ENCODE measurements around the gene MTUS2. TPM values are rescaled to one million over a fixed set of nuclear protein-coding genes. Genes with fewer than 3 reads are reported as not detected.
A peak's percentile ranks its signal among the peaks of the same experiment; 100 is the strongest.

Gene MTUS2
- total RNA-seq, 1 experiment from 2014 or later = 0.25 TPM

- DNase-seq (ENCODE audit: low spot score) = no peak
Observed at GRCh38 chr13:29397265-29397664, 577.1 kb downstream of the MTUS2 start.

GRCh38 chr13:29402166-29402636 lies 582.1 kb downstream of the MTUS2 start:
- DNase-seq (ENCODE audit: low spot score) = no peak

GRCh38 chr13:29405401-29405800 lies 585.3 kb downstream of the MTUS2 start:
- no peak for DNase-seq (ENCODE audit: low spot score)

DNA sequence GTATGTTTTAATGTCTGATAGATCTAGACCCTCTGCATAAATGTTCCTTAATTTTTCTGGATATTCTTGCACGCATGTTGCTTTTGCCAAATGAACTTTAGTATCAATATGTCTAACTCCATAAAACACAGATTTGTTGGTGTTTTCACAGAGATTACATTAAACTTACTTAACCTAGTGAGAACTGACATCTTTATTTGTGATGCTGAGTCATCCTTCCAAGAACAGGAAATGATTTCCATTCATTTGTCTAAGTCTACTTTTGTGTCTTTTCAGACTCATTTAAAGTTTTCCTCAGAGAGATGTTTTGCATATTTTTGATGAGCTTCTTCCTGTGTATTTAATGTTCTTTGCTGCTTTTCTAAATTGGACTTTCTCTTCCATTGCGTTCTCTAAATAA lies 591.3 kb downstream of the MTUS2 start:
- DNase-seq (ENCODE audit: low spot score) = no peak

GRCh38 chr13:29418026-29418425 lies 597.9 kb downstream of the MTUS2 start:
- DNase-seq (ENCODE audit: low spot score) = no peak

GRCh38 chr13:29421118-29421517 lies 601.0 kb downstream of the MTUS2 start:
- no peak for DNase-seq (ENCODE audit: low spot score)

DNA sequence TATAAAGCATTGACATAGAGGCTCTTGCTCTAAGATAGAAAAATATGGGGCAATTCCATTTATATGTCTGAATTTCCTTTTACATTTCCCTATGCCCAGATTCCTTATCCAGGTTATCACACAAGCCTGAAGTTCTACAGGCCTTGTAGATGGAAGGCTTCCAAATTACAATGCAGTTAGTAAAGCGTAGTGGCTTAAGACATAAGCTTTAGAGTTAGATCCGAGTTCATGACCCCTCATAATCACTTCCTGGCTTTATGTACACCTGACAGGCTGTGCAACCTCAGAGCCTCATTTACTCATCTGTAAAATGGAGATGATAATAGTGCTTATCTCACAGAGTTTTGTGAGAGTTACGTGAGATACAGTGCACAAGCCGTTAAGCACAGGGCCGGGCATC lies 601.9 kb downstream of the MTUS2 start:
- DNase-seq (ENCODE audit: low spot score) = no peak

- no peak for DNase-seq (ENCODE audit: low spot score)
Observed at GRCh38 chr13:29423050-29423449, 602.9 kb downstream of the MTUS2 start.

DNA sequence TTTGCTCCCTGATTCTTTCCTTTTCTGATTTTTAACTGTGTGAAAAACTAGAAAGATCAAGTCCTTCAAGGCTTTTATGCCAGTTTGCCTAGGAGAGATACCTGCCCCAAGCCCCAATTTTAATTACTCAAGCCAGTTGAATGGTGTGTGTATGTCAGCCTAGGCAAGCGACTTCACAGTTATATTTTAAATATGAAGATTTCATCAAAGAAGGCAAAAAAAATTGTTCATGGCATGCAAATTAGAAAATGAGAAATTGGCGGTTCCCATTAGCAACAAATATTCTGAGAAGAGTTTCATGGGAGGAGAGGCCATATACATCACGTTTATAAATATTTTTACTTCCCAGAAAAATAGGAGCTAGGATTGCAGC lies 607.8 kb downstream of the MTUS2 start:
- no peak for DNase-seq (ENCODE audit: low spot score)

- DNase-seq (ENCODE audit: low spot score) = no peak
Observed at GRCh38 chr13:29428310-29429181, 608.4 kb downstream of the MTUS2 start.

GRCh38 chr13:29429286-29429900 lies 609.3 kb downstream of the MTUS2 start:
- no peak for DNase-seq (ENCODE audit: low spot score)

DNA sequence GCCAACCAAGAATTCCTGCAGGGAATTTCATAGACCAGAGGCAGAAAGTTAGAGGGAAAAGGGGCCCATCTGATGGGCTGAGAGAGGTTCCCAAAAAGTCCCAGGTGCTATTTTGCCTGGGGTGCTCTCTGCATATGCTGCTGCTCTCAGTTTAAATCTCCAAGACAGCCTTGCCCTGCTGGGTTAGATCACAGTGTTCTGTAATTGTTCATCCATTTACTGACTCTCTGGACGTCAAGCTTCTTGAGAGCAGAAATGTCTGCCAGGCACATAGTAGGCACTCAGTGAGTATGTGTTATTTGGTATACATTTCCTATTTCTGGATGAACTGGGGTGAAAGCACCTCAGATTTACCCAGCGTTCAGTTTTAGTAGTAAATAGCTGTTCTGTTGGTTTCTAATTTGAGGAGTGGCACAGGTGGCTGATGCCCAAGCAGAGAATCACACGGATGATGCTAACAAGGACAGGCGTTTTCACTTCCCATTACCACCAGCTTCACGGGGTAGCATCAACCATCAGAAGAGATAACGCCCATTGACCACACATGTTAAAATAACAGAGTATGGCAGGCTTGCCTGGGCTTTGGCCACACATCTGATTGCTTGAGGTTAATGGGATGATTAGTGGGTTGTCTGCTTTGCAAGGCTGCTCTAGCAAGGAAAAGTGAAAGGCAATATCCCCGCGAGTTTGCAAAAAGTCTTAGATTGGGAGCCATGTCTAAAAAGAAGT lies 614.2 kb downstream of the MTUS2 start:
- DNase-seq (ENCODE audit: low spot score) = no peak

DNA sequence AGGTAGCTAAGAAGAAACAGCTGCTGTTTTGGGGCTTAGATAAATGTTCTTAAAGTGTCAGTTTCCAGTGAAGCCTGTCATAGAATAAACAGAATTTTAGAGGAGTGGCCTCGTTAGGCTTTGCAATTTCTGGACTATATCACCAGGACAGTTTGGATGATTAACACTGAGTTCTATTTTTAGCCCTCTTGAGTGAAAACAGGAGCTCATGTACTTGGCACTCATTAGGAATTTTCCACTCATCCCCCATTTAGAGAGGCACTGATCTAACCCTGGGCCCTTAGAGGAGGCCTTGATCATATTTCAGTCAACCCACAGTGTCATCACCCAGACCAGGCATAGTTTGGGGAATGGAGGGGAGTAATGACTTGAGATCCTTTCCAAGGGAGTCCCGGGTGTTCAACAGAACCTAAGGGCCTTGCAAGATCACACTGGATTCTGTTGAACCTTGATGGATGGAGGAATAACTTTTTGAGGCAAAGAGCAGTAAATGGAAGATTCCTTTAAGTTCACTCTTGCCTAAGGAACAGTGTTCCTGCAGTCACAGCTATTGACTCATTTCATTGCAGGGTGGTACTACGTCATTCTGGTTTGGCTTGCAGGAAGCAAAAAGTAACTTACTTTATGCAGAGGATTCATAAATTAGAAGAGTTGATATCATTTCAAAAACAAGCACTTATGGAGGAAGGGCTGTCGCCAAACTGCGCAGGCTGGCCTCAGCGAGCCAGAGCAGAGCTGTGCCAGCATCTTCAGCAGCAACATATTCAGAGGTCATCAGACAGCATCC lies 615.2 kb downstream of the MTUS2 start:
- DNase-seq (ENCODE audit: low spot score) = peak; percentile 14

DNA sequence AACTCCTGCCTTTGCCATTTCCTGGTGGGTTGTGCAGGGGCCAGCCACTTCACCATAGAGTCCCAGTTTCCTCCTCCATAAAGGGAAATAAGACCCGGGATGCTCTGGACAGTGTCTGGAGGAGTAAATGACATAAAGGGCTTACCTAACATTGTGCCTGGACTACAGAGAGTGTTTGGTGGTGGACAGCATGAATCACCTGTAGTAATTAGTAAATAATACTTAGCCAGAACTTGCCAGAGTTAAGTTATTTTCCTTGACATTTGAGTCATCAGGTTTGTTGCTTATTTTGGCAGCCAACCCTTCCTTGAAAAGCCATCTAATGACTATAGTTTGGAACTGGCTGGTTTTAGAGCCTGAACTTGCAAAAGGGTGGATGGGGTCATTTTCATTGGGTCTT lies 616.2 kb downstream of the MTUS2 start:
- DNase-seq (ENCODE audit: low spot score) = peak; percentile 39

GRCh38 chr13:29436721-29437280 lies 616.7 kb downstream of the MTUS2 start:
- no peak for DNase-seq (ENCODE audit: low spot score)

DNA sequence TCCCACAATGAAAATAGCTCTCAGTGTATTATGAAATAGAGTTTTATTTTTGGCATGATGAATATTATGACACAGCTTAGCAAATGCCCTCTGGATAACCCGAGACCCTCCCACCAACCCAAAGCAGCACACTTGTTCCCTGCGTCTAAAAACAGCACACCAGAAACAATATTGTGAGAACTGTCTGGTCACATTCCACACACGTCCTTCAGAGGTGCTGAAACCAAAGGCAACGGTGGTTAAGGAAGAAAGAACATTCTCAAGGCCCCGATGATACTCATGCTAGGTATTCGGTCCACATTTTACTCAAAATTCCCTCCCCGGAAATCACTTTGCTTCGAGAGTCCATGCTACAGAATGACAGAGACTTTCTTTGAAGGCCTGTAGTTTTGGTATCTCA lies 618.6 kb downstream of the MTUS2 start:
- no peak for DNase-seq (ENCODE audit: low spot score)

DNA sequence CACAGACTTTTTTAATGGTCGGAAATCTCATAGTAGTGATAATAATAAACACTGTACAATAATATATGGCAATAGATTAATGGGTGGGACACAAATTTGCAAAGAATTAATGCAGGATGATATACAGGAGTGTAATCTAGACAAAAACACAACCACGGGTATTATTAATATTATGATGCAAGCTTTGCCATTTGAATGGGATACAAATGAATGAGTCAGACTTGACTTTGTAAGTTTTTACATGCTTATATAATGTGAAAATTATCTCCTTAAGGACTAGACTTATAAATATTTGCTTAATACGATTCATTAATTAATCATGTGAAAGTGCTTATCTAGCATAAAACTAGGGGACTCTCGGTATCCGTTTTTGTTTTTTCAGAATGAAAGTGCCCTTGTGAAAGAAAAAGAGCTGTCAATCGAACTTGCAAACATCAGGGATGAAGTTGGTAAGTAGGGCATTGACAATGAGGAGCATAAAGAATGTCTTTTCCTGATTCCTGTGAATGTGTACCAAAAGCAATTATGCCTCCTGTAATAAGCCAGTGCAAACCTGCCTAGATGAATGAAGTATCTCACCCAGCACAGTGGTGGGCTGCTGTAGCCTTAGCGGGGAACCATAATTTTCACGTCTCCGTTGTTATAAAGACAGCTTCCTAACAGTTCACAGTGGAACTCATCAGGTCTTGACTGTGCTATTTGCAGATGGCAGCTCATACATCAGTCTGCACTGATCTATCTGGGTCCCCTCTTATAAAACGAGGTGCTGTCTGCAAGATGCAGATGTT lies 619.7 kb downstream of the MTUS2 start:
- DNase-seq (ENCODE audit: low spot score) = no peak

DNA sequence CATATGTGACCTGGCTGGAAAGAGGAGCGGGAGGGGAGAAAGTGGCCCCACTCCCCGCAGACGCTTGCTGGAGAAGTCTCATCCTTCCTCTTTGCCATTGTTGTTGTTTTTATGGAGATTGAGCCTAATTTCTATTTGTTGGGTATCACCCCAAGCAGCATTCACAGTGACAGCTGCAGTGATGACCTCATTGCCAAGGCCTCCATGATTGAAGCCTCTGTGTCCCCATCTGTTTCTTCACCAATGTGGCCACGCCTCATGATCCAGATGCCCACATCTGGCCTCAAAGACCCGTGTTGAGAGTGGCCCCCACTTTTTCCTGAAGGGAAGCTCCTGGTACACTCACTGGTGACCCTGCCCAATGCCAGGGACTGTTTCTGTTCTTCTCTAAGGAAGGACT lies 621.2 kb downstream of the MTUS2 start:
- no peak for DNase-seq (ENCODE audit: low spot score)

DNA sequence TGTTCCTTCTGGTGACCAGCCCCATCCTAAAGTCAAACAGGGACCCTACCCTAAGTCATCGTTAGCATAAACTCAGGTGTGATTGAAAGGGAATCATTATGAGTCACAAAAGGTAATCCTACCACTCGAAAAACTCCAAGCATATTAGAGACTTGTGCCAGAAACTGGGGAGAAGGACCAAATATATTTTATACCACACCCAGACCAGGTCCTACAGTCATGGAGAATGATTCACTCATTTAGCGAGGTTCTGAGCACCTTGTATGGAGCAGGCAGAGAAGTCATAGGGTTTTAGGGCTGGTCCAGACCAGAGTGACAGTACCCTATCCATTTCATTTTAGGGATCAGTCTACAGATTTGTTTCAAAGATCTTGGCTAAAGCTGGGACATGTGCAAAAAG lies 625.9 kb downstream of the MTUS2 start:
- no peak for DNase-seq (ENCODE audit: low spot score)

DNA sequence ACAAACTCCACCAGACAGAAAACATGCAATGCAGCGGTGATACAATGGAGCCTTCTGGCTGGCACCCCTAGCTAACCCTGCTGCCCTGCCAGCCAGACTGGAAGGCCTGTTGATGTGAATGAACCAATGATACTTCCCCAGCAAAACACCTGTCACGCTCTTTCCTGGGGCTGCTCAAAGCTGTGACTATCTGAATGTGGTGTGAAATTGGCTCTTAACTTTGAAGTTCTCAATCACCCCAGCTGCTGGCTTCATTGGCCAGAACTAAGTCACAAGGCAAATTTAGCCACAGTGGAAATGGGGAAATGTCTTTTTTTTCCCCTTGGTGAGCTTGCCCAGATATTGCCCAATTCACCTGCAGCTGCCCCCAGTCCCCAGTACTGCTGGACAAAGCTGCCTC lies 628.0 kb downstream of the MTUS2 start:
- no peak for DNase-seq (ENCODE audit: low spot score)

DNA sequence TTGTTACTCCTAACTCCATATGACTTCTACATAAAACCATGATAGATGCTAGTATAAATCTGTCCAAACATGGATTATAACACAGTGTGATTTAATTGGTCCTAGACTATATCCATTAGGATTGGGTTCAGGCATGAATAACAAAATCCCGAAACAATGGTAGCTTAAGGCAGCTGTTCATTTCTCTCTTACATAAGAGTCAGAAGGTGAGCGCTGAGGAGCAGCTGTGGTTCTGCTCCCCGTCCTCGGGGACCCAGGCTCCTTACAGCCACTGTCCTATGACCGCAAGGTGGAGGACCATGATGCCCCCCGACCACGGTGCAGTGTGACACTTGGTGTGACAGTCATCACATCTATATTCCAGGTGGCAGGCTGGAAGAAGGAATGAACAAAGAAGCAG lies 629.6 kb downstream of the MTUS2 start:
- no peak for DNase-seq (ENCODE audit: low spot score)
